ENCODE measurements around the gene PPARG.

DNA sequence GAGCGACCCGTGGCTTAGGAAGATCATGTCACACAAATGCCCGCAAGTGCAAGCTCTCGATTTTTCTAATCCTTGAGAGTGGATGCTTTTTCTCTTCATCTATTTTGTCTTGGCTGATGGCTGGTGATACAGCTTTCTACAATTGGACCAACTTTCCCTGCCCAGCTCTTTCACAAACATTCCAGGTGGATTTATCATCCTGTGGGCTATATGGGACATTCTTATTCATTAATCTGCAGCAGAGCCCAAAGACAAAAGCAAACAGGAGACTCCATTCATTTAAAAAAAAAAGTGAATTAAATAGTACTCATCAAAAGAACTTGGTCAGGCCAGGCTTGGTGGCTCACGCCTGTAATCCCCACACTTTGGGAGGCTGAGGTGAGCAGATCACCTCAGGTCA lies 181.2 kb downstream of the PPARG start:
- TF ChIP-seq, protein P1, sequence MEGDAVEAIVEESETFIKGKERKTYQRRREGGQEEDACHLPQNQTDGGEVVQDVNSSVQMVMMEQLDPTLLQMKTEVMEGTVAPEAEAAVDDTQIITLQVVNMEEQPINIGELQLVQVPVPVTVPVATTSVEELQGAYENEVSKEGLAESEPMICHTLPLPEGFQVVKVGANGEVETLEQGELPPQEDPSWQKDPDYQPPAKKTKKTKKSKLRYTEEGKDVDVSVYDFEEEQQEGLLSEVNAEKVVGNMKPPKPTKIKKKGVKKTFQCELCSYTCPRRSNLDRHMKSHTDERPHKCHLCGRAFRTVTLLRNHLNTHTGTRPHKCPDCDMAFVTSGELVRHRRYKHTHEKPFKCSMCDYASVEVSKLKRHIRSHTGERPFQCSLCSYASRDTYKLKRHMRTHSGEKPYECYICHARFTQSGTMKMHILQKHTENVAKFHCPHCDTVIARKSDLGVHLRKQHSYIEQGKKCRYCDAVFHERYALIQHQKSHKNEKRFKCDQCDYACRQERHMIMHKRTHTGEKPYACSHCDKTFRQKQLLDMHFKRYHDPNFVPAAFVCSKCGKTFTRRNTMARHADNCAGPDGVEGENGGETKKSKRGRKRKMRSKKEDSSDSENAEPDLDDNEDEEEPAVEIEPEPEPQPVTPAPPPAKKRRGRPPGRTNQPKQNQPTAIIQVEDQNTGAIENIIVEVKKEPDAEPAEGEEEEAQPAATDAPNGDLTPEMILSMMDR (IDR thresholded peaks at IDR 0.05 in 8 of 11, conservative IDR thresholded peaks at IDR 0.05 in 3 of 11) = no peak
- no peak for TF ChIP-seq POLR2A (IDR thresholded peaks at IDR 0.05)
- no peak for TF ChIP-seq POLR2AphosphoS5 (IDR thresholded peaks at IDR 0.05)

All from spleen (tissue), 7 donors.